GM19099 (cell line): ENCODE results near the gene GPANK1.
A peak's percentile ranks its signal among the peaks of the same experiment; 100 is the strongest.

ENCODE experiments used
- POLR2A ChIP-seq: IDR thresholded peaks from 3 replicates; pipeline ENCODE4 v1.6.1; 2011; ENCODE audit warnings: low read depth; ENCODE audit not compliant: insufficient read length; ENCODE audit errors: extremely low read depth

GPANK1 gene

DNA sequence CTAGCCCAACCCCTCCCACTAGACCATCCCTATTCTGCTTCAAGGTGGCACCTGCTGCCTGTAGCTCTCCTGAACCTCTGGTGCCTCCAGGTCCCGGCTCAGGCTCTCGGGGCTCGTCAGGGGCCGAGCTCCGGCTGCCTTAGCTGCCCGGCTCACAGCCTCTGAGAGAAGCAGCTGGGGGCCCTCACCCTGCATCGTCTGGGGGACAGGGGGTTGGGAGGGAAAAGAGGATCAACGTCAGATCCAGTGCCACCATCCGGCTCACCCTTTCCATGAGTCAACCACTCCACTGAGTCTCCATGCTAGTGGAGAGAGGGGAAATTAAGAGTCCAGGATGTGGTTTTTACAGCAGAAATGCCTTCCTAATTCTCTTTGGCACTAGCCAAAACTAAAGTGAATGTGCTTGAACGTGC lies 25.3 kb downstream of the GPANK1 start:
- no peak for TF ChIP-seq POLR2A

- TF ChIP-seq POLR2A: no peak
Observed at GRCh38 chr6:31639043-31639442, 25.8 kb downstream of the GPANK1 start.

DNA sequence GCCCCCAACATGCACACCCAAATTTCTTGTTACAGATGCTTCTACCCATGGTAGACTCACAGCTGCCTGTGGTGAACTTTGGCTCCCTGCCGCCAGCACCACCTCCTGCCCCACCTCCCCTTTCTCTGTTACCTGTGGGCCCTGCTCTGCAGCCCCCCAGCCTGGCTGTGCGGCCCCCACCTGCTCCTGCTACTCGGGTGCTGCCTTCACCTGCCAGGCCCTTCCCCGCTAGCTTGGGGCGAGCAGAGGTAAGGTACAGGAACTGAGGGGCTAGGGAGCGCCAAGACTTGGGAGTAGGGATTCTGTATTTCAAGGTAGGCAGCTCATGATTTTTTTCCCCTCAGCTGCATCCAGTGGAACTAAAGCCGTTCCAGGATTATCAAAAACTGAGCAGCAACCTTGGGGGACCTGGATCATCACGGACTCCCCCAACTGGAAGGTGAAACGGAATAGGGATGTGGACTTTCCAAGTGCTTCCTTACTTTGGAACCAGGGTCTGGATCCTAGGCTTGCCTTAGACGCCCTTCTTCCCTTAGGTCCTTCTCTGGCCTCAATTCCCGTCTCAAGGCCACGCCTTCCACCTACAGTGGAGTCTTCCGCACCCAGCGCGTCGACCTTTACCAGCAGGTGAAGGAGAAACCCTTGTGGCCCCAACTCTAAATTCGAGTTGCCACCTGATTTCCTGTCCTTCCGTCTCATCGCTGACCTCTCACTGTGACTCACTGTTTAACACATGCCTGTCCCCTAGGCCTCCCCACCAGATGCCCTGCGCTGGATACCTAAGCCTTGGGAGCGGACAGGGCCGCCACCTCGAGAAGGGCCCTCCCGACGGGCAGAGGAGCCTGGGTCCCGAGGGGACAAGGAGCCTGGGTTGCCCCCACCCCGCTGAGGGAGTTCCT lies 27.9 kb downstream of the GPANK1 start:
- no peak for TF ChIP-seq POLR2A

GRCh38 chr6:31634969-31635575 lies 29.7 kb downstream of the GPANK1 start:
- TF ChIP-seq POLR2A: no peak

GRCh38 chr6:31634131-31634530 lies 30.7 kb downstream of the GPANK1 start:
- no peak for TF ChIP-seq POLR2A

DNA sequence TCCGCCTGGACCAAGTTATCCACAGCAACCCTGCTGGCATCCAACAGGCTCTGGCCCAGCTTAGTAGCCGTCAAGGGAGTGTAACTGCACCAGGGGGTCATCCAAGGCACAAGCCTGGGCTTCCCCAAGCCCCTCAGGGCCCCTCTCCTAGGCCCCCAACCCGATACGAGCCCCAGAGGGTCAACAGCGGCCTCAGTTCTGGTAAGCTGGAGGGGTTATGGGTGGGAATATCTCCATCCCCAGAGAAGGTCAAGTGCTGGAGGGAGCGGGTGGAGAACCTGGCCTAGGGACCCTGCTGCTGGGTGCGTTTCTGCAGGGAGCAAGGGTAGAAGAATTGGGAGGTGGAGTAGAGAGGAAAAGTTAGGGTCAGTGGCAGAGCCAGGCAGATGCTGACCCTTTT lies 31.4 kb downstream of the GPANK1 start:
- TF ChIP-seq POLR2A: no peak

- TF ChIP-seq POLR2A: peak; percentile 9
Observed at GRCh38 chr6:31632279-31632946, 32.4 kb downstream of the GPANK1 start.

DNA sequence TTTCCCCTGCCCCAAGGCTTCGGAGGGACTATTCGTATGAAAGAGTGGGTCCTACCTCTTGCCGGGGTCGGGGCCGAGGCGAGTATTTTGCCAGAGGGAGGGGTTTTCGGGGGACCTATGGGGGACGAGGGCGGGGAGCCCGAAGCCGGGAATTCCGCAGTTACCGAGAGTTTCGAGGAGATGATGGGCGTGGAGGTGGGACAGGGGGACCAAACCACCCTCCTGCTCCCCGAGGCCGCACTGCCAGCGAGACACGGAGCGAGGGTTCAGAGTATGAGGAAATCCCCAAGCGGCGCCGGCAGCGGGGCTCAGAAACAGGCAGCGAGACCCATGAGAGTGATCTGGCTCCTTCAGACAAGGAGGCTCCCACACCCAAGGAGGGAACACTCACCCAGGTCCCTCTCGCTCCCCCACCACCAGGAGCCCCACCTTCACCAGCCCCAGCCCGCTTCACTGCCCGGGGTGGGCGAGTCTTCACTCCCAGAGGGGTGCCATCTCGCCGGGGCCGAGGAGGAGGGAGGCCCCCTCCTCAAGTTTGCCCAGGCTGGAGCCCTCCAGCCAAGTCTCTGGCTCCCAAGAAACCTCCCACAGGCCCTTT lies 33.0 kb downstream of the GPANK1 start:
- TF ChIP-seq POLR2A: no peak

GRCh38 chr6:31631209-31631608 lies 33.6 kb downstream of the GPANK1 start:
- TF ChIP-seq POLR2A: no peak

DNA sequence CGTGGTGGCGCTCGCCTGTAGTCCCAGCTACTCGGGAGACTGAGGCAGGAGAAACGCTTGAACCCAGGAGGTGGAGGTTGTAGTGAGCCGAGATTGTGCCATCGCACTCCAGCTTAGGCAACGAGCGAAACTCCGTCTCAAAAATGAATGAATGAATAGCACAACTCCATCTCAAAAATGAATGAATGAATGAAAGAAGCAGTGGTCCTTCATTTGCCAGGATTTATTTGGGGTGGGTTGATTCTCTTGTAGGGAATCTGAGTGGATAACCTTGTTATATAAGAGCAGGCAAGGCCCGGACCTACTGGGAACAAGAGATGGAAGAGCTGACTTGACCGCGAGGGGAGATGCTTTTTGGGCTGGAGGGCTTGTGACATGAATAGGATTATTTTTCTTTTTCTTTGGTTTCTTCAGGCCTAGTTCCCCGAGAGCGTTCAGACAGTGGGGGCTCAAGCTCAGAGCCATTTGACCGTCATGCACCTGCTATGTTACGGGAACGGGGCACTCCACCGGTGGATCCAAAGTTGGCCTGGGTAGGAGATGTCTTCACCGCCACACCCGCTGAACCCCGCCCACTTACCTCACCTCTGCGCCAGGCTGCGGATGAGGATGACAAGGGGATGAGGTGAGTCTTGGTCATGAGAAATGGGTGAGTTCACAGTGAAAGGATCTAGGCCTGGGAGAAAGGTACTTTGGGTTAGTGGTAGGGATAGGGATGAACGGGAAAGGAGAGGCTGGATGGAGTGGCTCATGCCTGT lies 34.4 kb downstream of the GPANK1 start:
- TF ChIP-seq POLR2A: no peak

DNA sequence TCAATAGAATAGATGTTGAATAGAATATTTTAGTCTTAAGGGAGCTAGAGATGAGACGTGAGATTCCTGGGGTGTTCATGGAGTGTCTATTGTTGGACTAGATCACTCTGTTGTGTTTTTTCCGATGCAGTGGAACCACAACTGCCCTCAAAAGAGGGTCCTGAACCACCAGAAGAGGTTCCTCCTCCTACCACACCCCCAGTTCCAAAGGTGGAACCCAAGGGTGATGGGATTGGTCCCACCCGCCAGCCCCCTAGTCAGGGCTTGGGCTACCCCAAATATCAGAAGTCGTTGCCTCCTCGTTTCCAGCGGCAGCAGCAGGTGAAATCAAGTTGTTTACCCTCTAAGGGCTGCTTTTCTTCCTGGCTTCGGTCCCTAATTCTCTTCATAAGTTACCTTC lies 35.8 kb downstream of the GPANK1 start:
- no peak for TF ChIP-seq POLR2A

- no peak for TF ChIP-seq POLR2A
Observed at GRCh38 chr6:31627690-31628287, 37.0 kb downstream of the GPANK1 start.

GRCh38 chr6:31626952-31627351 lies 37.8 kb downstream of the GPANK1 start:
- no peak for TF ChIP-seq POLR2A

GRCh38 chr6:31624070-31624469 lies 40.7 kb downstream of the GPANK1 start:
- no peak for TF ChIP-seq POLR2A
